Left lung (tissue), 10 donors: ENCODE measurements around the gene EML6. TPM values are rescaled to one million over a fixed set of nuclear protein-coding genes. Genes with fewer than 3 reads are reported as not detected.

Source experiments
- ATAC-seq: fragments of 200-7000 bp; cut with Tn5 transposase; one replicate; pipeline ENCODE4 v1.9.1; 2020; ENCODE audit warnings: moderate library complexity
- DNase-seq, 4 donors: peaks; one replicate each; pipeline ENCODE4 v3.0.0-alpha.2; 2013 to 2020
- H3K27ac ChIP-seq, 2 donors: fragments of 200-600 bp; sonication (generic) in 1 of 2; one replicate each; pipeline versions ENCODE4 v1.5.0 to v1.8.0; 2020 to 2021
- H3K27me3 ChIP-seq, 2 donors: fragments of 200-600 bp; sonication (generic) in 1 of 2; one replicate each; pipeline versions ENCODE4 v1.5.0 to v1.8.0; 2020 to 2021
- H3K36me3 ChIP-seq, 2 donors: fragments of 200-600 bp; sonication (generic) in 1 of 2; one replicate each; pipeline versions ENCODE4 v1.5.0 to v1.8.0; 2020 to 2021
- H3K4me1 ChIP-seq, 2 donors: fragments of 200-600 bp; one replicate each; pipeline ENCODE4 v1.8.0; 2021
- H3K4me3 ChIP-seq, 2 donors: fragments of 200-600 bp; sonication (generic) in 1 of 2; one replicate each; pipeline versions ENCODE4 v1.5.0 to v1.8.0; 2020 to 2021; ENCODE audit warnings: mild to moderate bottlenecking in 1 of 2
- H3K9me3 ChIP-seq, 2 donors: fragments of 200-600 bp; sonication (generic) in 1 of 2; one replicate each; pipeline versions ENCODE4 v1.5.0 to v1.8.0; 2020 to 2021
- intact Hi-C, 2 donors: fragments of 100-400 bp; cut with DNase I; formaldehyde crosslinking; loops; one replicate each; pipeline versions ENCODE4 v1.11.2 to v1.14.2; 2022
- polyA plus RNA-seq, 6 donors: library from polyadenylated mRNA; unstranded; fragments of 120-200 nt; gene quantifications; one replicate each; pipeline ENCODE4 v1.2.1, GENCODE V29; 2013; ENCODE audit not compliant: insufficient read length in 6 of 6
- total RNA-seq, 2 donors: library from RNA; stranded (reverse); fragmentation: NEBNext Ultra II Directional; extraction: Animal tissue kit (Norgen Biotek cat#: 25700); gene quantifications; one replicate each; pipeline ENCODE4 v1.2.1, GENCODE V29; 2021
- TF ChIP-seq, protein P1 (sequence below), 2 donors: fragments of 200-600 bp; sonication (generic) in 1 of 2; IDR thresholded peaks; one replicate each; pipeline versions ENCODE4 v1.5.0 to v1.8.0; 2021; ENCODE audit warnings: antibody characterized with exemption in 2 of 2
- donor health status: DM: no; HTN: yes; CAD: no.
- donor health status: DM: no; HTN: no; CAD: no.

Gene EML6
- total and polyA plus RNA-seq, 8 donors, result 0.73 to 2.2 (median 1.3) TPM

DNA sequence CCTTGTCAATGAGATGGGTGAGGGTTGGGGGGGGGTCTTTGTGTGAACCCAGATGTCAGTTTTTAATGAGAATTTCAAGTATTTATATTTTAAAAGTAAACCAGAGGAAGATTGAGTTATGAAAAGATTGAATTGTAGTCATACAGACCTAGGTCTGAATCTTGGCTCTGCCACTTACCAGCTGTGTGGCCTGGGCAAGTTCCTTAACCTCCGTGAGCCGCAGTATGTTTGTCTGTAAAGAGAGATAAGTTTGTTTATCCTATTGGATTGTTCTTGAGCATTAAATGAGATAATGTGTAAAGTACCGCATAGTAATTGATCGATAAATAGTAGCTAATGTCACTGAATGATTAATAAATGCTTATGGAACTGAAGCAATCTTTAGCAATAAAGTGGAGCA, 63.8 kb downstream of the EML6 start:
- intact Hi-C loops, result no loop called here

DNA sequence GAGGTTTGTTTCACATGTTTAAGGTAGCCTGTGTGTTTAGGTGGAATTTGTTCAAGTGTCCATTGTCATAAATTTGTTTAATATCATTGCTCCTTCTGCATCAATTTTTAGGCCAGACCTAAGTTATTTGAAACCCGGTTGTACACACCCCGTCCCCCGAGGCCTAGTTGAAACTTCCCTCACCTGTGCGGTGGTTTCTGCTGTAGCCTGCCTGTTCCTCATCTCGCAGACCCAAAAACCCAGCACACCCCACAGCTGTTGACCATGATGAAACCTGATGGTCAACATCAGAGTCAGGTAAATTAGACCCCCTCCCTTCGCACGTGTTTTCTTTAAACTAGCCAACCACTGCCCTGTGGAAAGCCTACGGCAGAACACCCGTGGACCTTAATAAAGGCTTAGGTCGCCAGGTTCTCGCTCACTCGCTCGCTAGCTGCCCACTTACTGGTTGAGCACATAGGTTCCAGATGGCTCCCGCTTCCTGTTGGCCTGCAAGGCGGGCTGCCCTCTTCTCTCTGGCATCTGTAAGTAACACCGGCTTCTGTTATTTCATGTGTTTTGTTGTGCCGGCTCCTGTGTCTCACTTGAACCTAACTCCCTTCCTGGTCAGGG, 64.4 kb downstream of the EML6 start:
- ATAC-seq (no peak), DNase-seq (peak in 1 of 4 donors; percentile 34)
- H3K27ac ChIP-seq, result no peak overlapping the region
- TF ChIP-seq, protein P1, sequence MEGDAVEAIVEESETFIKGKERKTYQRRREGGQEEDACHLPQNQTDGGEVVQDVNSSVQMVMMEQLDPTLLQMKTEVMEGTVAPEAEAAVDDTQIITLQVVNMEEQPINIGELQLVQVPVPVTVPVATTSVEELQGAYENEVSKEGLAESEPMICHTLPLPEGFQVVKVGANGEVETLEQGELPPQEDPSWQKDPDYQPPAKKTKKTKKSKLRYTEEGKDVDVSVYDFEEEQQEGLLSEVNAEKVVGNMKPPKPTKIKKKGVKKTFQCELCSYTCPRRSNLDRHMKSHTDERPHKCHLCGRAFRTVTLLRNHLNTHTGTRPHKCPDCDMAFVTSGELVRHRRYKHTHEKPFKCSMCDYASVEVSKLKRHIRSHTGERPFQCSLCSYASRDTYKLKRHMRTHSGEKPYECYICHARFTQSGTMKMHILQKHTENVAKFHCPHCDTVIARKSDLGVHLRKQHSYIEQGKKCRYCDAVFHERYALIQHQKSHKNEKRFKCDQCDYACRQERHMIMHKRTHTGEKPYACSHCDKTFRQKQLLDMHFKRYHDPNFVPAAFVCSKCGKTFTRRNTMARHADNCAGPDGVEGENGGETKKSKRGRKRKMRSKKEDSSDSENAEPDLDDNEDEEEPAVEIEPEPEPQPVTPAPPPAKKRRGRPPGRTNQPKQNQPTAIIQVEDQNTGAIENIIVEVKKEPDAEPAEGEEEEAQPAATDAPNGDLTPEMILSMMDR (IDR thresholded peaks at IDR 0.05), result no peak
- no peaks in the 10 kb centered on the region for H3K27me3 ChIP-seq
- no peak overlapping the region for H3K4me3 ChIP-seq
- H3K9me3 ChIP-seq, result no peaks in the 10 kb centered on the region
- no peaks in the 10 kb centered on the region for H3K36me3 ChIP-seq
- intact Hi-C loops, result no loop called here
- no peaks in the 10 kb centered on the region for H3K4me1 ChIP-seq

More for the DNA sequence above, 63.8 kb downstream of the EML6 start:
- Histone ChIP-seq H3K4me3 (no peak overlapping the region), H3K4me1 (no peaks in the 10 kb centered on the region), H3K27me3 (no peaks in the 10 kb centered on the region), H3K9me3 (no peaks in the 10 kb centered on the region), H3K27ac (no peak overlapping the region), H3K36me3 (no peaks in the 10 kb centered on the region)
- ATAC-seq, result no peak
- no peak for DNase-seq
- TF ChIP-seq, protein P1 (IDR thresholded peaks at IDR 0.05), result no peak

DNA sequence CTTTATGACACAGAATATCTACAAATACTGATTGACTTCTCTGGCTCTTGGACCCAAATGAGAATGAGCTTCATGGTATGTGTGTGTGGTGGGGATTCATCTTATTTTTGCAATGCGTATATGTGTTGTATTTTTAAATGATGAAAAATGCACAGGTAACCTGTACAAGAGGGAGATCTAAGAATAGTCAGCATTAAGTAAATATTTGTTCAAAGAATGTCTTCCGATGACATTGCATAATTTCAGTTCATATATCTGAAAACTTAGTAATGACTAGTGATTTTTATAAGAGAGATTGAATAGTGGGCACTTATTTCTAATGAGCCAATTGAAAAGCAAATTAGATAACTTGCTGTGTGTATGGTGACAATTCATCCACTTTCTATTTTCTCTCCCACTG, 66.4 kb downstream of the EML6 start:
- no peak overlapping the region for H3K4me3 ChIP-seq
- H3K9me3 ChIP-seq, result no peaks in the 10 kb centered on the region
- DNase-seq, result no peak
- ATAC-seq, result no peak
- H3K27ac ChIP-seq, result no peak overlapping the region
- TF ChIP-seq, protein P1 (IDR thresholded peaks at IDR 0.05), result no peak
- H3K4me1 ChIP-seq, result no peaks in the 10 kb centered on the region
- H3K36me3 ChIP-seq, result no peaks in the 10 kb centered on the region
- intact Hi-C loops, result no loop called here
- no peaks in the 10 kb centered on the region for H3K27me3 ChIP-seq

DNA sequence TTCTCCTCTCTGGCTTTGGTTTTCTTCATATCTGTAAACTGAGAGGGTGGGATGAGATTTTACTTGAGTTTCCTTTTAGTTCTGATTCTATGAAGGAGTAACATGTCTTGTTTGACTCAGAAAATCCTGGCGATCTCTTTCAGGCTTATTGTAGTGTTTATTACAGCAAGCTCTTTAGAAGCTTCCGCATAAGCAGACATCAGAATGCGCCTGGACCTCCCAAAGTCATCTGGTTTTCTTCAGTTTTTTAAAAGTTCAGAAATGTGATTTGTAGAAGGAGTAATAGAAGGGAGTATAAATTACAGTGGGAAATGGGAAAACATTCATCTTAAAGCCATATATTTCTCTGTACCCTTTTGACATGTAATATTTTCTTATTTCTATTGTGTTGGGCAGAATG, 68.4 kb downstream of the EML6 start:
- intact Hi-C loops, result no loop called here
- H3K4me3 ChIP-seq, result no peak overlapping the region
- H3K36me3 ChIP-seq, result no peaks in the 10 kb centered on the region
- no peaks in the 10 kb centered on the region for H3K9me3 ChIP-seq
- no peak for DNase-seq
- H3K27me3 ChIP-seq, result no peaks in the 10 kb centered on the region
- no peaks in the 10 kb centered on the region for H3K4me1 ChIP-seq
- TF ChIP-seq, protein P1 (IDR thresholded peaks at IDR 0.05), result no peak
- no peak overlapping the region for H3K27ac ChIP-seq
- ATAC-seq, result no peak

DNA sequence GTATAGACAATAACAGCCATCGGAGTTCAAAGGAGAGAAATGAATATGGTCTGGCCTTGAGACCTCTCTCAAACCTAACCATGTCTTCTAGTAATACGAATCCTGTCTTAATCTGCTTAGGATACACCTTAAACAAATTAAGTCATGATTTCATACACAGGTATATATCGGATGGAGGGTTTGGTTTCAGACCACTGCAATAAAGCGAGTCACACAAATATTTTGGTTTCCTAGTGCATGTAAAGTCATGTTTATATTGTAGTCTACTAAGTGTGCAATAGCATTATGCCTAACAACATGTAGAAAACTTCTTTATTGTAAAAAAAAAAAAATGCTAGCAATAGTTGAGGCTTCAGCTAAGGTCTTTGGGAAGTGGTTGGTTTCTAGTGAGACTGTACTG, 73.8 kb downstream of the EML6 start:
- Histone ChIP-seq H3K4me3 (no peak overlapping the region), H3K36me3 (no peaks in the 10 kb centered on the region), H3K4me1 (no peaks in the 10 kb centered on the region), H3K27me3 (no peaks in the 10 kb centered on the region), H3K27ac (no peak overlapping the region), H3K9me3 (no peaks in the 10 kb centered on the region)
- TF ChIP-seq, protein P1 (IDR thresholded peaks at IDR 0.05), result no peak
- intact Hi-C loops, result no loop called here
- ATAC-seq, result no peak
- no peak for DNase-seq
